H1 (cell line): ENCODE measurements around the gene PBX3. TPM values are rescaled to one million over a fixed set of nuclear protein-coding genes. Genes with fewer than 3 reads are reported as not detected.

Experiments used
- CTCF ChIA-PET: fragments of 300-600 bp; sonication (Branson Sonifier 250); formaldehyde crosslinking; loops from one replicate; lab custom pipeline; 2021; ENCODE audit not compliant: partially characterized antibody; lab: Charles Lee
- POLR2A ChIA-PET: fragments of 300-600 bp; sonication (Branson Sonifier 250); formaldehyde crosslinking; loops from one replicate; lab custom pipeline; 2021; ENCODE audit warnings: inconsistent platforms; ENCODE audit not compliant: partially characterized antibody; lab: Charles Lee
- DNase-seq, 2 experiments: peaks; one replicate each; pipeline versions ENCODE4 v3.0.0 to v3.0.0-alpha.2; 2010 to 2022; ENCODE audit warnings: low spot score in 2 of 2, low read depth in 1 of 2, mixed read lengths in 1 of 2
- FAIRE-seq: peaks from 2 replicates; lab custom pipeline; 2011; peaks lifted over from hg19 to GRCh38; lab: Jason Lieb, UNC
- H2AFZ ChIP-seq: 2 replicates; pipeline ENCODE4 v1.8.1; 2012; ENCODE audit warnings: low read length, inconsistent platforms
- H2AK5ac ChIP-seq: 2 replicates; pipeline ENCODE4 v1.6.1; 2013; ENCODE audit warnings: low read depth, low read length
- H2BK120ac ChIP-seq: replicated peaks from 2 replicates; pipeline ENCODE3; 2013; ENCODE audit warnings: low read depth, low read length, inconsistent platforms
- H2BK12ac ChIP-seq: 2 replicates; pipeline ENCODE4 v1.6.1; 2013; ENCODE audit warnings: low read depth, low read length
- H2BK15ac ChIP-seq: 2 replicates; pipeline ENCODE4 v1.6.1; 2013; ENCODE audit warnings: low read length
- H2BK20ac ChIP-seq: 2 replicates; pipeline ENCODE4 v1.6.1; 2013; ENCODE audit warnings: low read length
- H2BK5ac ChIP-seq: 2 replicates; pipeline ENCODE4 v1.6.1; 2013; ENCODE audit warnings: low read depth, low read length
- H3K14ac ChIP-seq: 2 replicates; pipeline ENCODE4 v1.6.1; 2013; ENCODE audit warnings: inconsistent platforms; ENCODE audit not compliant: insufficient read length
- H3K18ac ChIP-seq: 2 replicates; pipeline ENCODE4 v1.6.1; 2013; ENCODE audit warnings: low read length; ENCODE audit errors: extremely low read depth
- H3K23ac ChIP-seq: 2 replicates; pipeline ENCODE4 v1.6.1; 2013; ENCODE audit warnings: inconsistent platforms; ENCODE audit not compliant: insufficient read length
- H3K23me2 ChIP-seq: 2 replicates; pipeline ENCODE4 v1.6.1; 2013; ENCODE audit warnings: low read depth, low read length
- H3K27ac ChIP-seq: 2 replicates; pipeline ENCODE4 v1.6.1; 2011; ENCODE audit warnings: low read depth, low read length, inconsistent platforms
- H3K27me3 ChIP-seq, 4 experiments: replicated peaks in 1 of 4; 1 replicate in 1 of 4; 2 replicates in 3 of 4; pipeline versions ENCODE4 v1.6.1 to v1.8.1; 2011 to 2013; ENCODE audit warnings: low read length in 3 of 4, mild to moderate bottlenecking in 3 of 4, inconsistent platforms in 2 of 4, mixed read lengths in 2 of 4, moderate library complexity in 1 of 4; ENCODE audit not compliant: control insufficient read depth in 3 of 4, insufficient read depth in 3 of 4; ENCODE audit errors: extremely low read depth in 1 of 4
- H3K36me3 ChIP-seq, 4 experiments: 2 replicates each; pipeline versions ENCODE4 v1.6.1 to v1.8.1; 2011 to 2013; ENCODE audit warnings: mild to moderate bottlenecking in 4 of 4, low read length in 3 of 4, moderate library complexity in 2 of 4, control low read depth in 1 of 4, inconsistent platforms in 1 of 4; ENCODE audit not compliant: insufficient read depth in 4 of 4, control insufficient read depth in 2 of 4
- H3K4ac ChIP-seq: replicated peaks from 2 replicates; pipeline ENCODE3; 2013; ENCODE audit warnings: low read length, low read depth, mixed read lengths, inconsistent platforms; ENCODE audit not compliant: insufficient read length
- H3K4me1 ChIP-seq, 4 experiments: replicated peaks in 1 of 4; 1 replicate in 1 of 4; 2 replicates in 3 of 4; pipeline versions ENCODE4 v1.6.1 to v1.8.1; 2011 to 2013; ENCODE audit warnings: low read length in 3 of 4, inconsistent platforms in 2 of 4, mixed read lengths in 1 of 4; ENCODE audit not compliant: insufficient read depth in 4 of 4, control insufficient read depth in 3 of 4
- H3K4me2 ChIP-seq, 2 experiments: 2 replicates each; pipeline versions ENCODE4 v1.6.1 to v1.8.1; 2011 to 2013; ENCODE audit warnings: low read depth in 2 of 2, low read length in 2 of 2, control low read depth in 1 of 2, inconsistent platforms in 1 of 2, mild to moderate bottlenecking in 1 of 2; ENCODE audit not compliant: insufficient read depth in 1 of 2
- H3K4me3 ChIP-seq, 4 experiments: fragments of 200-600, 300-600 bp in 1 of 4; sonication (generic), shearing (Covaris generic), sonication (Bioruptor Twin) in 1 of 4; 2 replicates each; pipeline versions ENCODE4 v1.5.1 to v1.8.1; 2011 to 2016; ENCODE audit warnings: low read length in 4 of 4, low read depth in 3 of 4, control low read depth in 2 of 4, inconsistent platforms in 2 of 4, mild to moderate bottlenecking in 2 of 4, mixed read lengths in 1 of 4, moderate library complexity in 1 of 4; ENCODE audit not compliant: insufficient read depth in 2 of 4; ENCODE audit errors: extremely low read depth in 1 of 4
- H3K56ac ChIP-seq: replicated peaks from 2 replicates; pipeline ENCODE3; 2013; ENCODE audit warnings: low read depth, mild to moderate bottlenecking, mixed read lengths, low read length, inconsistent platforms; ENCODE audit not compliant: insufficient read length
- H3K79me1 ChIP-seq: 2 replicates; pipeline ENCODE4 v1.6.1; 2013; ENCODE audit warnings: low read depth, low read length, control low read depth
- H3K79me2 ChIP-seq, 2 experiments: 2 replicates each; pipeline versions ENCODE4 v1.6.1 to v1.8.1; 2012 to 2013; ENCODE audit warnings: low read length in 2 of 2, mild to moderate bottlenecking in 2 of 2, inconsistent platforms in 1 of 2; ENCODE audit not compliant: insufficient read depth in 2 of 2, control insufficient read depth in 1 of 2
- H3K9ac ChIP-seq, 4 experiments: replicated peaks in 1 of 4; 1 replicate in 1 of 4; 2 replicates in 3 of 4; pipeline versions ENCODE4 v1.6.1 to v1.8.1; 2011 to 2013; ENCODE audit warnings: low read depth in 3 of 4, low read length in 3 of 4, control low read depth in 2 of 4, mild to moderate bottlenecking in 2 of 4, moderate library complexity in 2 of 4, inconsistent platforms in 1 of 4; ENCODE audit errors: extremely low read depth in 1 of 4
- H3K9me3 ChIP-seq, 2 experiments: 2 replicates each; pipeline versions ENCODE4 v1.6.1 to v1.8.1; 2012 to 2013; ENCODE audit warnings: mild to moderate bottlenecking in 2 of 2, moderate library complexity in 2 of 2, control low read depth in 1 of 2, inconsistent platforms in 1 of 2, low read depth in 1 of 2, low read length in 1 of 2, mixed read lengths in 1 of 2; ENCODE audit not compliant: insufficient read depth in 2 of 2
- H4K20me1 ChIP-seq, 2 experiments: replicated peaks in 1 of 2; 2 replicates each; pipeline versions ENCODE3 to v1.8.1; 2011 to 2013; ENCODE audit warnings: inconsistent platforms in 2 of 2, low read length in 2 of 2, mild to moderate bottlenecking in 1 of 2; ENCODE audit not compliant: insufficient read depth in 2 of 2, control insufficient read depth in 1 of 2
- H4K5ac ChIP-seq: 2 replicates; pipeline ENCODE4 v1.6.1; 2013; ENCODE audit warnings: low read length, low read depth, mixed read lengths, inconsistent platforms; ENCODE audit not compliant: insufficient read length
- H4K8ac ChIP-seq: 2 replicates; pipeline ENCODE4 v1.8.0; 2013; ENCODE audit warnings: mild to moderate bottlenecking, moderate library complexity, low read length, inconsistent platforms; ENCODE audit not compliant: insufficient read depth; ENCODE audit errors: extremely low read depth
- H4K91ac ChIP-seq: replicated peaks from 2 replicates; pipeline ENCODE3; 2013; ENCODE audit warnings: low read length, mixed read lengths, inconsistent platforms; ENCODE audit not compliant: insufficient read length
- CTBP2 ChIP-seq: IDR thresholded peaks from 2 replicates; pipeline ENCODE4 v1.7.0; 2011; ENCODE audit warnings: borderline replicate concordance, mild to moderate bottlenecking, moderate library complexity, mixed read lengths, low read length; ENCODE audit not compliant: insufficient read depth, insufficient read length
- EP300 ChIP-seq, 2 experiments: IDR thresholded peaks; 1 replicate in 1 of 2; 2 replicates in 1 of 2; pipeline ENCODE4 v1.6.1; 2011 to 2012; ENCODE audit warnings: low read depth in 2 of 2, low read length in 2 of 2, mild to moderate bottlenecking in 2 of 2, borderline replicate concordance in 1 of 2, inconsistent platforms in 1 of 2, moderate library complexity in 1 of 2
- JUN ChIP-seq: IDR thresholded peaks from 2 replicates; pipeline ENCODE4 v1.6.1; 2011; ENCODE audit warnings: low read depth, mild to moderate bottlenecking, improper control_type of control experiment, low read length
- KDM1A ChIP-seq: fragments of 200-600, 300-600 bp; sonication (generic); IDR thresholded peaks from 2 replicates; pipeline ENCODE4 v1.7.1; 2016; ENCODE audit warnings: mild to moderate bottlenecking, low read length, borderline replicate concordance
- MAFK ChIP-seq: IDR thresholded peaks from 2 replicates; pipeline ENCODE4 v1.6.1; 2012; ENCODE audit warnings: low read depth, mild to moderate bottlenecking, improper control_type of control experiment, low read length
- RAD21 ChIP-seq, 2 experiments: IDR thresholded peaks in 1 of 2; conservative IDR thresholded peaks in 1 of 2; 2 replicates each; pipeline ENCODE4 v1.6.1; 2011; ENCODE audit warnings: low read depth in 2 of 2, low read length in 2 of 2, improper control_type of control experiment in 1 of 2, inconsistent platforms in 1 of 2, mild to moderate bottlenecking in 1 of 2, moderate library complexity in 1 of 2
- RBBP5 ChIP-seq: IDR thresholded peaks from 2 replicates; pipeline ENCODE4 v1.7.1; 2012; ENCODE audit warnings: low read depth, mild to moderate bottlenecking, inconsistent platforms, low read length, moderate library complexity, borderline replicate concordance
- RNF2 ChIP-seq: fragments of 200-900, 300-1000 bp; sonication (generic); IDR thresholded peaks from 2 replicates; pipeline ENCODE4 v1.7.1; 2016; ENCODE audit warnings: borderline replicate concordance, low read depth, mild to moderate bottlenecking, antibody characterized with exemption, low read length; ENCODE audit not compliant: poor library complexity, severe bottlenecking; ENCODE audit errors: missing control alignments
- SIN3A ChIP-seq, 2 experiments: IDR thresholded peaks in 1 of 2; conservative IDR thresholded peaks in 1 of 2; 2 replicates each; pipeline ENCODE4 v1.6.1; 2011 to 2012; ENCODE audit warnings: low read length in 2 of 2, improper control_type of control experiment in 1 of 2, low read depth in 1 of 2, mild to moderate bottlenecking in 1 of 2
- SP2 ChIP-seq: IDR thresholded peaks from 2 replicates; pipeline ENCODE4 v1.6.1; 2012; ENCODE audit warnings: mild to moderate bottlenecking, low read length, inconsistent platforms
- TEAD4 ChIP-seq: IDR thresholded peaks from 2 replicates; pipeline ENCODE4 v1.6.1; 2012; ENCODE audit warnings: low read depth, low read length, inconsistent platforms, mixed read lengths
- WGBS, 2 experiments: shearing (Covaris generic) in 1 of 2; methylation state at CpG; one replicate each; pipeline versions ENCODE4 v1.1.6 to v1.1.7; 2013 to 2015; ENCODE audit warnings: low lambda C conversion rate in 2 of 2, mixed read lengths in 2 of 2, inconsistent platforms in 1 of 2, low coverage in 1 of 2, missing lambda C conversion rate in 1 of 2; ENCODE audit not compliant: insufficient replicate concordance in 2 of 2, insufficient coverage in 1 of 2, insufficient read length in 1 of 2; ENCODE audit errors: extremely low coverage in 1 of 2, missing lambda C conversion rate in 1 of 2; 5-methylcytosine and 5-hydroxymethylcytosine counted together
- polyA plus RNA-seq, 7 experiments: library from polyadenylated mRNA; depleted of rRNA in 3 of 7; stranded (reverse) in 5 of 7; unstranded in 2 of 7; fragments of >200 nt in 5 of 7; fragments of 200-250 nt in 2 of 7; gene quantifications; 1 replicate in 5 of 7; 2 replicates in 1 of 7; 4 replicates in 1 of 7; pipeline versions ENCODE4 v1.2.1 to v1.2.3, GENCODE V29; 2011 to 2013; ENCODE audit warnings: missing spikeins in 2 of 7, mixed read lengths in 2 of 7
- total RNA-seq: library from RNA; stranded (reverse); fragmentation: NEBNext Ultra II Directional; extraction: Animal tissue kit (Norgen Biotek cat#: 25700); gene quantifications from 2 replicates; pipeline ENCODE4 v1.2.1, GENCODE V29; 2021
- TF ChIP-seq, protein P1 (sequence below): IDR thresholded peaks from 2 replicates; pipeline ENCODE4 v1.6.1; 2011; ENCODE audit warnings: low read length, improper control_type of control experiment

PBX3 gene
- total and polyA plus RNA-seq, 2 of the 8 experiments (the other 6 are each of a cell fraction or from before 2014, with no cell fraction given) = 22.7 to 44.3 TPM

DNA sequence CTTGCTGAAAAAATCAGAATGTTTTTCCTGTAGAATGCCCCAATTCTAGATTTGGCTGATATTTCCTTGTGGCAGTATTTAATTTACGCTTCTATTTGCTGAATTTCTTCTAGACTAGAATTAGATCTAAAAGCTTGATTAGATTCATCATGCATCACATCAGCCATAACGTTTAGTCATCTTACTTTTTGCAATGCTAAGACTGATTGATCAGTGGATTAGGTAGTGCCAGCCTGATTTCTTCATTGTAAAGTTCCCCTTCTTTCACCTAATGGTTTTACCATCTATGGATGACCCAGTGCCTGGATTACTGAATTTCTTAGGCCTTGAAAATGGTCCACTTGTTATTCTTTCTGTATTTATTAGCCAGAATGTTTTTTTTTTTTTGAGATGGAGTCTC lies 83.9 kb downstream of the PBX3 start:
- no peaks in the 10 kb centered on the region for H4K20me1 ChIP-seq
- no peaks in the 10 kb centered on the region; a peak in 1 of 8 replicates for H3K36me3 ChIP-seq
- no peak overlapping the region for H2BK15ac ChIP-seq
- no peak overlapping the region for H3K23ac ChIP-seq
- no peak overlapping the region for H3K4me2 ChIP-seq
- H3K56ac ChIP-seq = no peak overlapping the region
- H2BK20ac ChIP-seq = no peak overlapping the region
- no peak overlapping the region for H2BK12ac ChIP-seq
- H3K27ac ChIP-seq = no peak overlapping the region
- FAIRE-seq = no peak
- no peak overlapping the region for H3K4ac ChIP-seq
- no peaks in the 10 kb centered on the region for H3K23me2 ChIP-seq
- H3K14ac ChIP-seq = no peak overlapping the region
- no peak overlapping the region for H3K9ac ChIP-seq
- no peak overlapping the region for H3K4me3 ChIP-seq
- no peak overlapping the region for H4K91ac ChIP-seq
- ChIA-PET POLR2A (no interaction called here), CTCF (no interaction called here)
- H2AK5ac ChIP-seq = no peak overlapping the region
- H3K18ac ChIP-seq = no peak overlapping the region
- DNase-seq = no peak
- H2BK120ac ChIP-seq = no peak overlapping the region
- peaks cover 0 to 49% of the 10 kb centered on the region in 2 experiments; a peak in 2 of 4 replicates for H3K79me2 ChIP-seq
- no peaks in the 10 kb centered on the region for H3K9me3 ChIP-seq
- 94% methylated on average over 2 of the region's 2 CpGs; no CpG with 5 or more reads in 1 of the 2 experiments for WGBS, 2 experiments
- no peak overlapping the region for H2BK5ac ChIP-seq
- no peaks in the 10 kb centered on the region for H3K4me1 ChIP-seq
- no peak overlapping the region for H4K8ac ChIP-seq
- no peaks in the 10 kb centered on the region for H3K27me3 ChIP-seq
- H2AFZ ChIP-seq = no peak overlapping the region
- H3K79me1 ChIP-seq = no peaks in the 10 kb centered on the region; the same call in 1 of the 2 replicates
- no peak overlapping the region for H4K5ac ChIP-seq
- no peak for TF ChIP-seq RAD21 (IDR thresholded peaks at IDR 0.05 in 1 of 2, conservative IDR thresholded peaks at IDR 0.05 in 1 of 2; ENCODE audit: low read depth in 2 of 2, low read length in 2 of 2)
- TF ChIP-seq SP2 = no peak
- TF ChIP-seq KDM1A = no peak
- TF ChIP-seq RBBP5 = no peak
- TF ChIP-seq, protein P1, sequence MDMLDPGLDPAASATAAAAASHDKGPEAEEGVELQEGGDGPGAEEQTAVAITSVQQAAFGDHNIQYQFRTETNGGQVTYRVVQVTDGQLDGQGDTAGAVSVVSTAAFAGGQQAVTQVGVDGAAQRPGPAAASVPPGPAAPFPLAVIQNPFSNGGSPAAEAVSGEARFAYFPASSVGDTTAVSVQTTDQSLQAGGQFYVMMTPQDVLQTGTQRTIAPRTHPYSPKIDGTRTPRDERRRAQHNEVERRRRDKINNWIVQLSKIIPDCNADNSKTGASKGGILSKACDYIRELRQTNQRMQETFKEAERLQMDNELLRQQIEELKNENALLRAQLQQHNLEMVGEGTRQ = no peak
- no peak for TF ChIP-seq EP300 (IDR thresholded peaks at IDR 0.05; ENCODE audit: borderline replicate concordance in 1 of 2, low read depth in 2 of 2, low read length in 2 of 2)
- no peak for TF ChIP-seq SIN3A (conservative IDR thresholded peaks at IDR 0.05 in 1 of 2, IDR thresholded peaks at IDR 0.05 in 1 of 2; ENCODE audit: low read depth in 1 of 2, low read length in 2 of 2)
- no peak for TF ChIP-seq CTBP2
- TF ChIP-seq MAFK = no peak
- no peak for TF ChIP-seq JUN
- TF ChIP-seq TEAD4 = no peak
- no peak for TF ChIP-seq RNF2
